Ishikawa (cell line): ENCODE measurements around the gene CDC5L.

Experiments
- CREB1 ChIP-seq: IDR thresholded peaks from 2 replicates; pipeline ENCODE4 v1.6.1; 2012; ENCODE audit warnings: low read depth
- EP300 ChIP-seq: IDR thresholded peaks from 2 replicates; pipeline ENCODE4 v1.6.1; 2012; ENCODE audit warnings: borderline replicate concordance

DNA sequence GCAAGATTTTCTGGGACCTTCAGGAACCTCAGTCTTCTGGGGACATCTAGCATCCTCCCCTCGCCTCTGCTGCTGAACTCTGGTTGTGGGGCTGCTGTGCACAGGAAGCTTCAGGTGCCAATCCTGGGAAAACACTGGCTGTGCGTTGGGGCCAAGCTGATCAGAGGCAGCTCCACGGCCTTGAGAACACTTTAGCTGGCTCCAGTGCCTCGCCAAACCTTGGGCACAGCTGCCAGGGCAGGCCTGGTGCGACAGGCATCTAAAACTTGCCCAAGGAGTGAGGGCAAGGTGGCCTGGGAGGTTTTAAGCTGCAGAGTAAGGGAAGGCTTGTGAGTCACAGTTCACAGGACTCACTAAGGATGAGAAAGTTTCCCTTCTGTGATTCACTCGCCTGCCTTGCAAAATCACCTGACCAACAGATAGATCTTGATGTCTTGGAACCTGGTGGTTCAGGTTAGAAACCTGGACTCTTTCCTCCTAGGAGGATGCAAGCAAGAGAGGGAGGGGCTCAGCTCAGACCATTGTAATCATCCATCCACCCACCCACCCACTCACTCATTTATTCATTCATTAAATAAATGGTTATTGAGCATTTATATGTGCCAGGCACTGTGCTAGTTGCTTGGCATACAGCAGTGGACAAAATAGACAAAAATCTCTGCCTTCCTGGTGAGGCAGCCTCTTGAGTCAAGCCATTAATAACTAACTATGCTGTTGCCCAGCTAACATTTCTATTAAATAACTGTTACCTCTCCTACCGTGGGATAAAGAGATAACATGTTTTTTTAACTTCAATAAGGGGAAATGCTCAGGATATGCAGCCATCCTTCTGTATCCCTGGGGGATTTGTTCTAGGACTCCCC is 47.5 kb upstream of the CDC5L start:
- TF ChIP-seq EP300 (no peak), CREB1 (no peak)
